GM10847 (cell line): ENCODE measurements around the gene CAMK1D.

ENCODE experiments used
- POLR2A ChIP-seq: IDR thresholded peaks from 2 replicates; pipeline ENCODE4 v1.6.1; 2011; ENCODE audit not compliant: insufficient read length; ENCODE audit errors: extremely low read depth

CAMK1D gene

DNA sequence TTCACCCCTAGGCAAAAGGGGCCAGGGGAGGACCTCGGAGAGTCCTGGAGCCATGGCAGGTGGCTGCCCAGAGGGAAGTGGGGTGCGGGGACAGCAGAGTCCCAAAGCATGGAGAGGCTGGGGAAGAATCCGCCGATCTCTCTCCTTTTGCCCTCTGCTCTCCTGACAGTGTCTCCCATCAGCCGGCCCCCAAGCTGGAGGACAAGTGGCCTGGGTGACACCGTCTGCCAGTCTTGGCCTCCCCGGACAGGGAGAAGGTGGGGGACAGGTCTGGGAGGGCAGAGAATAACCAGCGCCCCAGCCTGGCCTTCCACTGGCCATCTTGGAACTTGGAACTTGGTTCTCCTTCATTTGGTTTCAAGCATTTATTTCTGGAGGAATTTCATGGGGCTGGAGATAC, 77.9 kb downstream of the CAMK1D start:
- TF ChIP-seq POLR2A = no peak

DNA sequence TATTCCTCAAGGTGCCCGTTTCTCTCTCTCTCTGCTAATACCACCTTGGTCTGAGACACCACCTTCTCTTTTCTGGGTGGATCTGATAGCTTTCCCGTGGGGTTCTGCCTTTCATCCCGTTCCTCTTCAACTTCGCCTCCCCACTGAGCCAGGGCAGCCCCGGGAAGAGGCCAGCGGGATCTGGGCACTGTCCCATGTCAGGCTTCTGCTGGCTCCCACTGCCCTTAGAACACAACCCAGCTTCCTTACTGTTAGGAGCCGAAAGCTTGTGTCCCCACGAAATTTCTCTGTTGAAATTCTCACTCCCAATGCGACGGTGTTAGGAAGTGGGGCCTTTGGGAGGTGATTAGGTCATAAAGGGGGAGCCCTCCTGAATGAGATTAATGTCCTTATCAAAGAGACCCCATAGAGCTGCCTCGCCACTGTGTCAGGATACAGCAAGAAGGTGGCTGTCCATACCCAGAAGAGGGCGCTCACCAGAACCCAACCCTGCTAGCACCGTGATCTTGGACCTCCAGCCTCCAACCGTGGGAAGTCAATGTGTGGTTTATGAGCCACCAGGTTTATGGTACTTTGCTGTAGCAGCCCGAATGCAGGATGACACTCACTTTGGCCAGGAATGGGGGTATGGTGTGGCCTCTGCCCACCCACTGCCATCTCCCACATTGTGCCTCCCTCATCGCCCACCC, 79.2 kb downstream of the CAMK1D start:
- no peak for TF ChIP-seq POLR2A

DNA sequence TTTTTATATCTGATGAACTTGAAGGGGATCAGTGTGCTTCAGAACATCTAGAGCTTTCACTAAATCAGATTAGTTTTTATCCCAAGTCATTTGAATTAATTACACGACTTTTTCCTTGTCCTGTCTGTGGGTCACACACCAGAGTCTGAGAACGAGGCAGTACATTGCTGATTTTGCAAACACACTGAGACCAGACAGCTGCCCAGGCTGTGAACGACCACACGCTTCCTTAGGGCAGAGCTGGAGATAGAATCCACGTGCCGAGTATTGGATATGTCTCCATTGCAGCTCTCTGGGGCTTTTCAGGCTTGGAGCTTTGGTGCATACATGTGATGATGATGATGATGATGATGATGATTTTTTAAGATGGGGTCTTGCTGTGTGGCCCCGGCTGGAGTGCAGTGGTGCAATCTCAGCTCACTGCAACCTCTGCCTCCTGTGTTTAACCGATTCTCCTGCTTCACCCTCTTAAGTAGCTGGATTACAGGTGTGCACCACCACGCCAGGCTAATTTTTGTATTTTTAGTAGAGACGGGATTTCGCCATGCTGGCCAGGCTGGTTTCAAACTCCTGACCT, 81.1 kb downstream of the CAMK1D start:
- no peak for TF ChIP-seq POLR2A

GRCh38 chr10:12431151-12432101, 82.1 kb downstream of the CAMK1D start:
- TF ChIP-seq POLR2A = no peak

GRCh38 chr10:12432402-12433189, 83.2 kb downstream of the CAMK1D start:
- no peak for TF ChIP-seq POLR2A

GRCh38 chr10:12434277-12434676, 84.9 kb downstream of the CAMK1D start:
- TF ChIP-seq POLR2A = no peak

- no peak for TF ChIP-seq POLR2A
Measured at GRCh38 chr10:12435348-12435747, 86.0 kb downstream of the CAMK1D start.

DNA sequence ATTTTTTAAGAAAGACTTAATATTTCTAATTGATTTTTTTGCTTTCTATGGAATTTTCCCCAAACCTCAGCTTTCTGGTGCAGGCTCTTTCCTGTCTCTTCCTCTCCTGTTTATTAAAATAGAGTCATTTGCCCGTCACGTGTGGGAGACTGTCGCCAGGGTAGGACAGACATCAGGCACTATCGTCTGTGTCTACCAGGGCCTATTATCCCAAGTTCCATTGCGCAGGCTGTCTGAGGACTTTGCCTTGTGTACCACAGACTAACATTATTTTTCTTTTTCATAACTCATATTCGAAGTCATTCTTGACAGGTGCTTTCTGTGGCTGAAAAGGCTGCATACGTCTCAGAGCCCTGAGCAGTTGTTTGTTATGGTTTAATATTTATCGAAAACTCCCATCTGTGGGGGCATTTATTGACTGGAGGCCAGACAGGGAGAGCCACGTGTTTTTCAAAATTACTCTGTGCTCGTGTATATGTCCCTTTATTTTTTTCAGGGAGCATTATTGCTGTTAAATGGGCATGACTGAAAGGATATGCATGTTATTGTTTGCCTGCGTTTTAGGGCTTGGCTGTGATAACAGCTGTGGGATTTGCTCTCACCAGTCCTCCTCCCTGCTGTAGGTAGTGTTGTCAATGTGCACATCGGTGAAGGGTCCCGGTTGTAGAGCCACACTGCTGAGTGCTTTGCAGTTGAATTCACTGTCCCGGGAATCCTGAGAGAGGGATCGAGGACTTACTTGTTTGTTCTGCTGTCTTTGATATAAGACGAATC, 89.8 kb downstream of the CAMK1D start:
- TF ChIP-seq POLR2A = no peak

GRCh38 chr10:12443026-12443425, 93.7 kb downstream of the CAMK1D start:
- TF ChIP-seq POLR2A = no peak

DNA sequence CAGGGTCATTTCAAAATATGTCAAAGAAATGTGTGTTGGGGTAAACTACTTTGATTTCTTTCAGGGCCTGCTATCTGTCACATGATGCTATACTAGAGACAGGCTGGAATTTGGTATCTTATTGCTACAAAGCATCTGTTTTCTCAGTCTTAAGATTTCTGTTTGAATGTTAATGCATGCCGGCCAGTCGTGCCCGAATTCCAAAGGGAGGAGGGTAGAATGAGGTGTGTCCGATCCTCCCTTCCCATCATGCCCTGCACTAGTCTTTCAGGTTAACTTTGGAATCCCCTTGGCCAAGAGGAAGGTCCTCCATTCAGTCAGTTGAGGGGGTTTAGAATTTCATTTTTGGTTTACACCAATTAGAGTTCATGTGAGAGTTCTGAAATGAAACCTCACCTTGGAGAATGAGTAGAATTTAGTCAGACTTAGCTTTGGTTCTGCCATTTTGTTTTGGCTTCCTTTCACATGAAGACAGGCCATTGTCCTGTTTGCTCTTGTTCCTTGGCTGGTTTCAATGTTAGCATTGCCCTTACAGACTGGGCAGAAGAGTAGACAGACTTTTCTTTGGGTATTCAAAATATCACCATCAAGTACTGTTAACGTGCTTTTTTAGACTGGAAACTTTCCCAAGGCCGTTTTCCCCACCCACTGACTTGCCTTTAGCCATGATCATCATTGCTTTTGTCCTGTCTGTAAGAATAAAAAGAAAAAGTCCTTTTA, 95.8 kb downstream of the CAMK1D start:
- no peak for TF ChIP-seq POLR2A

DNA sequence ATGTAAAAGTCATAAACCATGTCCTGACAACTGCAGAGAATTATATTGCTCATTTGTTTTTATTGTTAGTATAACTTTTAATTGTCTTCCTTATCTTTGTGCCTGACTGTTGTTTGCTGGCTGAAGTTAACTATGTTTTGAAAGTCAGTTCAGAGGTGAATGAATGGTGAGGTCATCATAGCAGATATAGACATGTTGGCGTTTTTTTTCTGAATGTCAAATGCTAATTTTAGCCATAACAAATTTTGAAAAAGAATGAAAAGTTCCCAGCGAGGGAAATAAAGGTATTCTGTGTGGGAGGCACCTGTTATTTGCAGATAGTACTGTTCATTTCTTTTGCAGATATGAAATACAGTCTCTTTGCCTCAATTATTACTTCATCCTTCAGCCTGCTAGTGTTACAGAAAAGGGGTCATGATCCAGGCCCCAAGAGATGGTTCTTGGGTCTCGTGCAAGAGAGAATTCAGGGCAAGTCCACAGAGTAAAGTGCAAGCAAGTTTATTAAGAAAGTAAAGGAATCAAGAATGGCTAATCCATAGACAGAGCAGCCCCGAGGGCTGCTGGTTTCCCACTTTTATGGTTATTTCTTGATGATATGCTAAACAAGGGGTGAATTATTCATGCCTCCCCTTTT, 96.5 kb downstream of the CAMK1D start:
- no peak for TF ChIP-seq POLR2A

GRCh38 chr10:12448340-12448728, 99.0 kb downstream of the CAMK1D start:
- no peak for TF ChIP-seq POLR2A

DNA sequence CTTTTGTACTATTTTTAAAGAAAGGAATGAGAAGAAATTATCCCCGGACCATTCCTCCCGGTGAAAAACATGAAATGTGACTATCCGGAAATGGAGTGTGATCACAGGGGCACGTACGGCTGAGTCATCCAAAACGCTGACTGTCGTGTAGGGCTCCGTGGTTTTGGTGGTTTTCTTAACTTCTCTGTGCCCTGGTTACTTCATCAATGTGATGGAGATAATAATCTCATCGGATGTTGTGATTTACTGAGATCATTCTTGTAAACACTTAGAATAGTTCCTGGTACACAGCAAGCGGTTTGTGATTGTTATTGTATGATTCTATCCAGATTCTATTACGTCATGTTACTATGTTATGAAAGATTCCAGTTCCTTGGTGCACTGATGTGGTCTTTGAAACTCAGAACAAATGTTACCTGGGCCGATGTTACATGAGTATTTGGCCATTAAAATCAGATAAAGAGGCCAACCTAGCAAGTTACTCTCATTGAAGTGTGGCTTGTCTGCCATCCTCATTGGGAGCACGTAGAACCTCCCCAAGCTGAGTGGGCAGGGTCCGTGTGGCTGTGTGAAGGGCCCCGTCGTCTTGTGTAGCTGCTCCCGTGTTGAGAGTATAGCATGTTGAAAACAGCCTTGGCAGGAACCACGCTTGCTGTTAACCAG, 99.5 kb downstream of the CAMK1D start:
- TF ChIP-seq POLR2A = no peak
